ENCODE measurements around the gene CTAGE1. TPM values are rescaled to one million over a fixed set of nuclear protein-coding genes. Genes with fewer than 3 reads are reported as not detected.

CTAGE1 gene
- polyA plus RNA-seq, 2 of the 4 experiments (the other 2 are of a cell fraction) = 0.01 TPM; not detected in 1

- no peak for TF ChIP-seq POLR2AphosphoS2 (conservative IDR thresholded peaks at IDR 0.05; ENCODE audit: low read length)
- peak; percentile 53; the same call in 1 of the 2 replicates for TF ChIP-seq FOSL2 (IDR thresholded peaks at IDR 0.05)
- TF ChIP-seq FOSL2 (CRISPR knock-in tag; IDR thresholded peaks at IDR 0.05) = peak; percentile 93
- no peak for TF ChIP-seq REST (IDR thresholded peaks at IDR 0.05)
- no peak for TF ChIP-seq NPAS2 (CRISPR knock-in tag; IDR thresholded peaks at IDR 0.05; ENCODE audit: borderline replicate concordance)
- 0 out of 2 replicates have a peak, but pooled peaks have one; percentile 18 for TF ChIP-seq BHLHE40 (IDR thresholded peaks at IDR 0.05; ENCODE audit: low read depth, low read length)
- TF ChIP-seq RAD21 (conservative IDR thresholded peaks at IDR 0.05 in 1 of 2, IDR thresholded peaks at IDR 0.05 in 1 of 2) = no peak
- TF ChIP-seq CHD2 (IDR thresholded peaks at IDR 0.05; ENCODE audit: low read length, partially characterized antibody) = no peak
- no peak for TF ChIP-seq PHF8 (IDR thresholded peaks at IDR 0.05; ENCODE audit: borderline replicate concordance, low read depth)
- no peak for TF ChIP-seq SREBF2 (IDR thresholded peaks at IDR 0.05)
- TF ChIP-seq SMC3 (IDR thresholded peaks at IDR 0.05) = no peak
Observed at GRCh38 chr18:22465859-22466457, 48.2 kb upstream of the CTAGE1 start (continued).

GRCh38 chr18:22463076-22463475 is 45.4 kb upstream of the CTAGE1 start:
- ATAC-seq (no peak), FAIRE-seq (no peak), DNase-seq (ENCODE audit: low read depth in 1 of 2, low spot score in 1 of 2) (no peak)
- Histone ChIP-seq H3K4me2 (no peak overlapping the region), H3K9me3 (no peaks in the 10 kb centered on the region; the same call in 2 of the 3 replicates), H3K27ac (peak overlapping the region in 1 of 2 experiments; percentile 94; a peak in 3 of 6 replicates), H3K4me1 (peaks cover 32% of the 10 kb centered on the region), H3K4me3 (no peak overlapping the region)
- CTCF ChIA-PET = interaction anchor here (1.4 kb wide), 1 partner anchor 137 kb away, joined by 3 read pairs; no protein-coding TSS in a partner anchor
- WGBS (ENCODE audit: missing lambda C conversion rate) = 97% methylated on average over 5 of the region's 5 CpGs
- no peak for TF ChIP-seq ZSCAN20 (CRISPR knock-in tag; IDR thresholded peaks at IDR 0.05)
- no peak for TF ChIP-seq HES2 (IDR thresholded peaks at IDR 0.05)
- TF ChIP-seq MAFK (IDR thresholded peaks at IDR 0.05; ENCODE audit: partially characterized antibody) = no peak
- TF ChIP-seq TFCP2L1 (CRISPR knock-in tag; IDR thresholded peaks at IDR 0.05) = no peak
- no peak for TF ChIP-seq ELK1 (IDR thresholded peaks at IDR 0.05; ENCODE audit: low read depth, low read length)
- TF ChIP-seq ZFP36 (IDR thresholded peaks at IDR 0.05; ENCODE audit: borderline replicate concordance, partially characterized antibody) = no peak
- TF ChIP-seq CBX2 (IDR thresholded peaks at IDR 0.05; ENCODE audit: borderline replicate concordance, low read depth) = no peak
- no peak for TF ChIP-seq TP53 (CRISPR knock-in tag; IDR thresholded peaks at IDR 0.05)
- POLR2A ChIA-PET = no interaction called here

GRCh38 chr18:22459491-22459890 is 41.8 kb upstream of the CTAGE1 start:
- no peak overlapping the region for H3K27ac ChIP-seq
- ChIA-PET CTCF (interaction anchor here (1.1 to 1.3 kb wide), 2 partner anchors 71 to 104 kb away, joined by 4 read pairs; no protein-coding TSS in a partner anchor), POLR2A (interaction anchor here (0.6 kb wide), 1 partner anchor 41 kb away, joined by 4 read pairs; no protein-coding TSS in a partner anchor)
- FAIRE-seq (no peak), DNase-seq (ENCODE audit: low read depth in 1 of 2, low spot score in 1 of 2) (no peak), ATAC-seq (no peak)
- peaks cover 9% of the 10 kb centered on the region for H3K4me1 ChIP-seq
- 93% methylated on average over 2 of the region's 2 CpGs for WGBS (ENCODE audit: missing lambda C conversion rate)
- H3K4me3 ChIP-seq = no peak overlapping the region
- no peaks in the 10 kb centered on the region for H3K9me3 ChIP-seq
- H3K4me2 ChIP-seq = no peak overlapping the region
- TF ChIP-seq PHF8 (IDR thresholded peaks at IDR 0.05; ENCODE audit: borderline replicate concordance, low read depth) (no peak), HOXA7 (CRISPR knock-in tag; IDR thresholded peaks at IDR 0.05) (no peak), POLR2A (IDR thresholded peaks at IDR 0.05; ENCODE audit: low read length) (no peak), CTCF (IDR thresholded peaks at IDR 0.05) (no peak), EP300 (IDR thresholded peaks at IDR 0.05) (no peak), GATA3 (IDR thresholded peaks at IDR 0.05; ENCODE audit: borderline replicate concordance) (no peak), HOXB5 (CRISPR knock-in tag; IDR thresholded peaks at IDR 0.05) (no peak), MAX (IDR thresholded peaks at IDR 0.05) (no peak), CBX2 (IDR thresholded peaks at IDR 0.05; ENCODE audit: borderline replicate concordance, low read depth) (no peak), ZFP36 (IDR thresholded peaks at IDR 0.05; ENCODE audit: borderline replicate concordance, partially characterized antibody) (no peak), RCOR1 (IDR thresholded peaks at IDR 0.05; ENCODE audit: low read depth, low read length) (no peak), ZSCAN20 (CRISPR knock-in tag; IDR thresholded peaks at IDR 0.05) (no peak), HOXB13 (CRISPR knock-in tag; IDR thresholded peaks at IDR 0.05; ENCODE audit: low read depth) (no peak)
